Putamen (tissue), 1 donor: ENCODE results near the gene TTI1.

Source experiments
- DNase-seq: peaks from one replicate; pipeline ENCODE4 v3.0.0-alpha.2; 2016; ENCODE audit warnings: low spot score

TTI1 gene

GRCh38 chr20:37987602-37988290 lies 45.5 kb downstream of the TTI1 start:
- no peak for DNase-seq

DNA sequence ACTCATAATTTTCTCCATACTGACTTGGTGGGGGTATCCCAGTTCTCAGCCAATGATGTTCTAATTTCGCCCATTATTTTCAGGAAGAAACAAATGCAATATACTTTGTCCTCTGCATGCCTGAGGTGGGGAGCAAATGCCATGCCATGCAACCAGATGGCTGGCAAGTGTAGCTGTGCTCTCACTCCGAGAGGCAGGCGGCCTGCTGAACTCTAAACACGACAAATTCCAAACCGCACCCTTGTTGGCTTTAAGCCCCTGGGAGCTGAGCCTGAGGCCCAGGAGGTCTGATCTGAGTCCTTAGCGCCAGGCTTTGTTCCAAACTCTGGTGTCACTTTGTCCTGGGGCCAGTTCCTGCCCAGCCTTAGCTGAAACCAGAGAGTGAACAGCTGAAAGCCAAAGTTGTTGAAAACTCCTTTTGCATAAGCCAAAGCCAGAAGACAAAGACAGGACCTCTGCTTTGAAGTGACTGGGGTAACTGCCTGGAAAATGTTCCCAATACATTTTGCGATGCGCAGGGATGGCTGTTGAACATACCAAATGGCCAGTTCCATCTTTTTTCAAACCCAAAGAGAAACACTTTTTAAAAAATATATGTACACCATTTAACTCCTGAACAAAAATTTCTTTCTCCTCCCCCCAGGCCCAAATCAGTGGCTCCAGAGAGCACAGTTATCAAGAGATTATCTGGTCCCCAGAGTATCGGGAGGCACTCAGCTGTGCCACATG lies 46.2 kb downstream of the TTI1 start:
- no peak for DNase-seq

DNA sequence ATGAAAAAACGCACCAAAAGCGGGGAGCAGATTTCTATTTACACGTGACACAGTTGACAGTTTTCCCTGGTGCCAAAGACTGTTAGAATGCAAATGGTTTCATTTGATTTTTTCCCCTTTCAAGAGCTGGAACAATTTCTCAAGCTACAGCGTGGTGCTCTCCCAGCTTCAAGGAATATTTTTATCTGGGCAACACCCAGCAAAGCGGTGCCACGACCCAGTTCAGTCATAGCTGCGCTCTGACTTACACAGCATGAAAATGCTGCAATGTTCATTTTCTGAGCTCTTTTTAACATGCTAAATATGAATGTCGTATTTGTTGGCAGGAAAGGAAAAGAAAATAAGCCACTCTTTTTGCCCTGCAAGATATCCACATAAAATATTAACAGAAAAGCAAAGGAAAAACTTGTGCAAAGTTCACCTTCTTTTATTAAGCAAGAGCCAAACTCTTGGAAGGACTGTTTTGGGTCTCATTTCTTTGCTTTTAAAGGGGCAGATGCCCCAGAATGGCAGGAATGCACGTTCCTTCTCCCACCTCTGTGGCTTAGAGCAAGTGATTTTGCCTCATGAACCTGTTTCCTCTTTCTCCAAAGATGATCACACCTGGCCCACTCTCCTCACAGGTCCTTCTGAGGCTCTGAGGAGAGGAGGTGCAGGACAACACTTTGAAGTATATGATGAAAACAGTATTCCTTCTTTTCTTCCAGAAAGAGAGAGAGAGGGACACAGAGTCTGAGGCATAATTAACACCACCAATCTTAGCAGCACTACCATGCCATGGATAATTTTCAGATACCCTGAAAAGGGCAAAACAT lies 47.0 kb downstream of the TTI1 start:
- peak; percentile 76 for DNase-seq

DNA sequence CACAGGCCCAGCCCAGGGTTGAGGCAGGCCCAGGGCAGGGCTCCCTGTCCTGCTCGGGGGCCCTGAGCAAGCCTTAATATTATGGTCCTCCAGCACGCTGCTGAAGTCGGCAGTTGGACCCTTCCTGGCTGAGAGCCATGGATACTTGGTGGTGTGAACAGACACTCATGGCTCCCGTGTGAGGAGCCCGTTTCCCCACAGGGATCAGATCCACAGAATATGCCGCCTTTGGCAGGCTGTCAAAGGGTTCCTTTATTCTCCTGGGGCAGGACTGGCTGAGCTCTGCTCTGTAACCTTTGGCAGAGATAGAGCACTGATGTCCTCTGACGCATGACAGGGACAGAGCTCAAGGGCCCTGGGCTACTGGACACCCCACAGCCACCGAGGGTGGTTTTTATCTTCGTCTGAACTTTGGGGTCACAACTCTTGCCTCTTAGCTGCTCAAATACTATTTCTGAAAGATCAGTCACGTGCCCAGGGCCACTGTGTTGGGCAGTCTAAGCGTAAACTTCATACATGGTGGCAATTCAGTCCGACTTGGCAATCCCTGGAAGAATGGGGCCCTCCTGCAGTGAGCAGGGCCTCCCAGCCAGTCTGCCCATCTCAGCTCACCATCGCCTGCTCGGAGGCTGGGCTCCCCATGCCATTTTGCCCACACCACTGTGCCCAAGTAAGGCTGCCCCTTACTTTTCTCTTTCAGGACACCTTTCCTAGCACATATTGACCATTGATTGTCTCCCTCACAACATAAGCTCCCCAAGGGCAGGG lies 49.1 kb downstream of the TTI1 start:
- no peak for DNase-seq

DNA sequence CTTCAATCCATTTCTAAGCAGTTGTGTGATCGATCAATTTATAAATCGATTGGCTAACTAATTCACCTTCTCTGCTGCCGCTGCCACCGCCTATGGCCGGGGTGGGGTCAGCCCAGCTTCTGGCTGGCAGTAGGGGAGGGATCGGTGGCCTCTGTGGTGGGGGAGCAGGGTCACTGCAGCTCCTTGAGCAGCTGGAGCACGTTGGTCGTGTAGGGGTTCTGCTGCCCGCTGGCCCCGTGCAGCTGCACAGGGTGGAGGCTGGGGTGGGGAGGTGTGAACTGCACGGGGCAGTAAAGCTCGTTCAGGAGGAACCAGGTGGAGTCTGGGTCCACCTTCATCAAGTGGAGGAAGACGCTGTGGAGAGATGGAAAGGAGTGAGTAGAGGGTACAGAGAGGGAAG lies 50.0 kb downstream of the TTI1 start:
- no peak for DNase-seq

DNA sequence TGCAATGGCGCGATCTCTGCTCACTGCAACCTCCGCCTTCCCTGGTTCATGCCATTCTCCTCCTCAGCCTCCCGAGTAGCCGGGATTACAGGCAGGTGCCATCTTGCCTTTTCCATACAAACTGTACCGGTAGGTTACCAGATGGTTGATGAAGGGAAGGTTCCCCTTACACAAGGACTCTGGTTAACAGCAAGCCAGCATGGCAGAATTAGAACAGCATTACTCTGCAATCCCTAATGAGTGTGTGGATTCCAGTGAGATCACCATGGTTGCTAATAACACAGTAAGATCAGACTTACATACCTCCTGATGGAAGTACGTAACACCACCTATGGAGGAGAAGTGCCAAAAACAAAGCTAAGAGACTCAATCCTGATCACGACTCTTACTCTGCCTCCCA lies 51.7 kb downstream of the TTI1 start:
- DNase-seq: no peak

DNA sequence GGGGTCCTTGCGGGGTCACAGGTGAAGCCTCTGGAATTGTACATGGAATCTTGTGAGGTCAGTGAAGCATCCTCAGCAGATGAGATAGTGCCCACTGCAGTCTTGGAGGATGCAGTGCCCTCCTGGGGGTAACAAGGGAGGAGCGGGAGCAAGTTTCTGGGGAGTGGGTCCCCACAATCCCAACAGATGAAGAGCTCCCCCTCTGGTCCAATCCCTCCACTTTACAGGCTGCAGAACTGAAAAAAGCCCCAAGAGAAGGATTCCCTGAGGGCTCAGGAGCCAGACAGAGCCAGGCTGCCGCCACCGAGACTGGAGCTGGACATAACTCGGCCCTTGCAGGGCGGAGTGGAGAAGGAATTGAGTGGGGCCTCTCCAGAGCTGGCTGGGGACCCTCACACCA lies 52.4 kb downstream of the TTI1 start:
- no peak for DNase-seq

- no peak for DNase-seq
Measured at GRCh38 chr20:37980383-37980782, 52.9 kb downstream of the TTI1 start.

DNA sequence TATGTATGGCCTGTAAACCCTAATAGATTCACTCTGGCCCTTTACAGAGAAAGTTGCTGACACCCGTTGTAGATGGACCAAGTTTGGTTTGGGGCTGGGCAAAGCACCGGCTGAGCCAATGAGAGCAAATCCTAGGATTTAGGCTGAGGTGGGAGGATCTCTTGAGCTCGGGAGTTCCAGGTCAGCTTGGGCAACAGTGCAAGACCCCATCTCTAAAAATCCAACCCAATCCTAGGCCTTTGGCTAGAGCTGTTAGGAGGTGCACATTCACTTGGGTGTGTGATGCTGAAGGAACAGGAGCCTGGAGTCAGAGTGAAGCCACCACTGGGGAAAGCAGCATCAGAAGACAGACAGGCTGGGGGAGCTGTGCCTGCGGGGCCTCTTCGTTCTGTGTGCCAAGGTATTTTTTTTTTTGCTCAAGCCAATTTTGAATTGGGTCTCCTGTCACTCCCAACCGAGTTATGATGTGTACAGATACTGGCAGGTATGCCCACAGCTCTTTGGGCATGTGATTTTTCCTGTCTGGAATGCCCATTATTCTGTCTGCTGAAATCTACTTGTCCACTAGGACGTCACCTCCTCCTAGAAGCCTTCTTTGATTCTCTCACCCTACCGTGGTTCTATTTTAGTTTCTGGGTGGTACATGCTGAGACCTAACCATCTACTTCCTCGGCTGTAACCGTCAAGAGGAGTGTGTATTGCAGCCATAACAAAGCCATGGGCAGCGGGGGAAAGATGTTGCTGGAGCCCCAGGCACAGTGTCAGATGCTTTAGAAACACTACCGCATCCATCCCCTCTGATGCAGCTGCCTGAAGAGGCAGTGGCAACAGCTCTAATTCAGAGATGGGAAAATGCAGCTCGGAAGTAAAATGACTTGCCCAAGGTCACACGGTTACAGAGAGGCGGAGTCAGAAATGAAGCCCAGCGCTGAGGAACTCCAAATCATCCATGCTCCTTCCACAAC lies 54.0 kb downstream of the TTI1 start:
- no peak for DNase-seq

DNA sequence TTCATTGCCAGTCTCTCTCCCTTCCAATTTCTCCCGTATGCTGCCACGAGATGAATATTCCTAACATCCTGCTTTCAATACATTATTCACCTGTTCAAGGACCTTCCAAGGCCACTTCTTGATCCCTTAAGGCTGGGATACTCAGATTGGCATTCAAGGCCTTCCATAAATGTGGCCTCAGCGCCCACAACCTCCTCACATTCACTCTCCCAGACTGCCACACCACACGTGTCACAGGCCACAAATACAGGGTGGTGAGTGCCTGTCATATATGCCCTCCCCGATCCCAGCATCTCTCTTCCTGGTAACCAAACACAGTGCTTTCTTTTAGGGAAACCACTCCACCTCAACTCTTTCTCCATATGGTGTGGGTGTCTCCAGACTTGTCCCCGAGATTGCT lies 55.5 kb downstream of the TTI1 start:
- DNase-seq: no peak

- no peak for DNase-seq
Measured at GRCh38 chr20:37977338-37977737, 55.9 kb downstream of the TTI1 start.

DNA sequence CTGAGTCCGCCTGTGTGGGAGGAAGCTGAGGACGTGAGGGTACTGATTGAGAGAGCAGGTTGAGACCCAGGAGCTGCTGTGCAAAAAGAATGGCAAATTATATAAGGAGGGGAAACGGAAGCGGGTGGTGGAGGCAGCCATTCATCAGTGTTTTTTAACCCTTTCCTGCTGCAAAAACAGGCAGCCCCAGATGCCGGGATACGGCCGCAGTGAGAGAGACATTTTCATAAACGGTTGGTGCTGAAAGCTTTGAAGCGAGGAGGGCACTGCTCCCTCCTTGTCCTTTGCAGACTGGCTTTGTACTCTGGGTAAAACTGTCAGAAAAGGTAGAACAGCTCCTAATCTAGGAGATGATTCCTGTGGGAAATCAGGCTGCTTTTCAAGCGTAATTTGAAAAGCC lies 56.4 kb downstream of the TTI1 start:
- DNase-seq: no peak

GRCh38 chr20:37973059-37973910 lies 60.0 kb downstream of the TTI1 start:
- DNase-seq: no peak

GRCh38 chr20:37972256-37973058 lies 60.8 kb downstream of the TTI1 start:
- DNase-seq: no peak

DNA sequence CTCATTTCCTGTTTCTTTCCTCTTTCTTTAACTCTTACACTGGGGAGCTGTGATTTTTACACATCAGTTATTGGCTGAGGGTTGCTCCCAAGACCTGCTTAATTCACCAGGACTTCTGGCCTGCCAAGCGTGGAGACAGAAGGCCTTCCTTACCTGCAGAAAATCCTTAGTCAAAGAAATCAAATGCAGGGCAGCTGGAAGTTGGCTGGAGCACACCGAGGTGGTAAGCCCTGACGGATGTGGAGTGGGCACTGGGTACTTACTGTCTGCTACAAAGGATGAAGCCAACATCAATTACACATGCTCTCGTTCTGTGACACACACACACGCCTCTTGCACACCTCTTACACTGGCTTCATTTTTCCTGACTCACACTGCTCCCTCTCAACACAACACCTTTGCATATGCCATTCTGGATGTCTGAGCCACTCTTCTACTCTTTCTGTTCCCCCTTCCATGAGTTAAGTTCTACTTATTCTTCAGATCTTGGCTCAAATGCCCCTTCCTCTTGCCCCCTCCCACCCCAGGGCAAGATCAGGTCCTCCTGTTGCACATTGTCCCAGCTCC lies 61.6 kb downstream of the TTI1 start:
- DNase-seq: no peak

DNA sequence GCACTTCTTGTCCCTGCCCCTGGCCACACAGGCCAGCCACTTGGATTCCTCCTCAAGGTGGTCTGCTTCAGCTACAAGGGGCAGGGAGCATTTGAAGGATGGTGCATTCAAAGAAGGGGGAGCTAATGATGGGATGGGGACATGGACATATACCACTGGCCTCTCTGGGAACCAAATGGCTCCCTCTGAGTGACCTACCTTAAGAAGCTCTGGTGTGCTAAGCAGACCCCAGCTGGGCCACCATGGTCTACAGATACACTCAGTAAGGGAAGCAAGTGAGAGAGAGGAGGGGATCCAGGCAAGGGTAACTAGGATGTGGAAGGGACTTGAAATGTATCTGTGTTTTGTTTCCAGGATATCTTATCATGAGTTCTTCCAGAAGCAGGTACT lies 62.4 kb downstream of the TTI1 start:
- no peak for DNase-seq

DNA sequence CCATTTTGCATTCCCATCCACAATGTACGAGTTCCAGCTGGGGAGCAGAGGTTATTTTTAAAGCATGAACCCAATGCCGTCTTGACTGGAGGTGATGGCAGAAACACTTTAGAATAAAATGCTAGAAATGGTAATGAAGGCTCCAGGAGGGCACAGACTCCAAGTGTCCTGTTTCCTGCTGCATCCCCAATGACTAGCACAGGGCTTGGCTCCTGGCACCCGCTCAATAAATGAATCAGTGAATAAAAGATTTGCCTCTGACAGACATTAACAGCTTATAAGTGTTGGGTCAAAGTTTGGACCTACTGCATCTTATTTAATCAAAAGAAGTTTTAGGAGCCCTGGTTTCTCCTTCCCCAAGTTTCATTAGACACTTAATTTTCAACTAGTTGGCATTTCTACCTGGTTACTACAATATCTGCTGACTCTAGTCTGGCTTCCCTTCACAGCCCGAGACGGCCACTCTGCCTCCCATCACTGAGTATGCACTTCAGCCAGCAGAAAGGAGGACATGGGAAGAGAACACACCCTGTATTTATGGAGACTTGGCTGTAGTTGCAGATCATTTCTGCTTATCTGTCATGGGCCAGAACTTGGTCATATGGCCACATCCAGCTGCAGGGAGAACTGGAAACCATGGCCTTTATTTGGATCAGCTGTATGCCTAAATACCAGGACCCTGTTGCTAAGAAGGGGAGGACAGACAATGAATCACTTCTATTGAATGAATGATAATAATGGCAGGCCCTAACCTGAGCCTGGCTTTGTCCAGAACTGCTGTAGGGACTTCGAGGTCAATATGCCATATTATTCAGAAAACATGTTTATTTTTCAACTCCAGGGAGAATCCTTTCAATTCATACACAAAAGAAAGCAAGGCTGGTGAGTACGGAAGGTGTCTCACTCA lies 63.1 kb downstream of the TTI1 start:
- no peak for DNase-seq
